GM18505 (cell line): ENCODE results near the gene TMC5.
A peak's percentile ranks its signal among the peaks of the same experiment; 100 is the strongest.

Experiments used
- ATAC-seq: cut with Tn5 transposase; IDR thresholded peaks from one replicate; pipeline ENCODE4 v1.9.1; 2021; ENCODE audit not compliant: unreplicated experiment
- POLR2A ChIP-seq: IDR thresholded peaks from 4 replicates; pipeline ENCODE4 v1.6.1; 2011; ENCODE audit warnings: borderline replicate concordance; ENCODE audit not compliant: insufficient read depth, insufficient read length; ENCODE audit errors: extremely low read depth

The TMC5 gene

GRCh38 chr16:19517424-19518089, 99.9 kb downstream of the TMC5 start:
- TF ChIP-seq POLR2A = no peak
- no peak for ATAC-seq

DNA sequence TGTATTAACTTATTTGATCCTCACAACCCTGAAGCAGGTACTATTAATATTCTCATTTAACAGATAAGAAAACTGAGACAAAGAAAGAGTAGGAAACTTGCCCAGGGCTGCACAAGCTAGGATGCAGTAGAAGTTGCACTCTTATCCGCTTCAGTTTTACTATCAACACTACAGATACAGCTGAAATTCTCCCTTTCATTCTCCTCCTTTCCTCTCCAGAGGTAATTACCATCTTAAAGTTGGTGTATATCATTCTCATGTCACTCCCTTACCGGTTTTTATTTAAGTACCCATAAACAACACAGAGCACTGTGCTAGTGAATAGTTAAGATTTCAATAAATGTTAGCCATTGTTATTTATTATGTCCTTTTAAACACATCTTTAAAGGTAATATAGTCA, 100.7 kb downstream of the TMC5 start:
- no peak for TF ChIP-seq POLR2A
- ATAC-seq = no peak

DNA sequence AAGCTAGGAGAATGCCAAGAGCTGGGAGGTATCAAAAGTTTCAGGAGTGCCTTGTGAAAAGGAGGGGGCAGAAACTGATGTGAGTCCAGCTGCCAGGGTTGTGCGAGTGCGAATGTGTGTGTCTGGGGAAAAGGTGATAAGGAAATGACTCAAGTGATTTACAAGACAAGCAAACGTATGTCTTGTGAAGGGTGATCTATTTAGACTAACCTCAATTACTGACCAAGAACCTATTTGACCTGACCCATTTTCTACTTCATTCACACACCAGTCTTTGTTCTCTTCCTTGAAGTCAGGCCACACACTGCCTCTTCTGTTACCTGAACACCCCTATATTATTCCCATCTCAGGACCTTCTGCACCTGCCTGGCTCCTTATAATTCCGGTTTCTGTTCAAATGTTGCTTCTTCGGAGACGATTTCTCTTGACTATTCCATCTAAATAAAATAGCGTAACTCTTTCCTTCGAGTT, 103.2 kb downstream of the TMC5 start:
- no peak for ATAC-seq
- no peak for TF ChIP-seq POLR2A

DNA sequence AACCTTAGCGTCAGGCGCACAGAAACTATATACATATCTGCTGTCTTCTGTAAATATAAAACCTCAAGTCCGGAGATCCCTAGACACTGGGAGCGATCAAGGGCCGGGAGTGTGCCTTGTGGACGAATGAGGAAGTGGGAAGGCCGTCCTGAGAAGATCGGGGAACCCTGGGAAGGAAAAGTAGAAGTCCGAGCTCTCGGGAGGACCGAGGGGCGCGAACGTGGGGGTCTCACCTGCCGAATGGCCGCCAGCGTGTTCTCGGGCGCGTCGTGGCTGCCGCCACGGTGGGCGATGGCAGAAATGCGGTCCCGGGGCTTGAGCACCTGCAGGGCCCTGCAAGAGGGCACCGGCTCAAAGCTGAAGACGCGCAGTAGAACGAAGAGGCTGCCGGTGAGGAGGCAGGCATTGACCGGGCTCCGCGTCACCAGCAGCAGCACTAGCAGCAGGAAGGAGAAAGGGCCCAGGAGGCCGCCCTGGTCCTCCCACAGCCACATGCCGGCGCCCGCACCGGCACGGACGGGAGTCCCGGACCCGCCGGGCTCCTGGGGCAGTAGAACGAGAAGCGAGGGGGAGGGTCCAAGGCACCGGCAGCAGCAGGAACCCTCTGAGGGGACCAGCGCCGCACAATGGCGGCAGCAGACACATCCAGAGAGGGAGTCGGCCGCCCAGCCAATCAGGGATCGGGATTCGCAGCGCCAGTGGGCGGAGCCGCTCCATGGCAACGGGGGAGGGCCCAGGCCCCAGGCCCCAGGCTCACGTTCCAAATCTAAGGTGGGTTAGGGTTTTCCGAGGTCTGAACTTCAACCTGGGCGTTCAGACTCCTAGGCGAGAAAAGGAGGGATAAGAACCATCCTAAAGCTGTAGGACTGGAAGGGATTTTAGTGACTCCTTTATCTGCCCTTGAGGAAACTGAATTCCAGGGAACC, 104.1 kb downstream of the TMC5 start, which contains the start of gene GDE1:
Gene GDE1 (minus strand): TSS at position 628 of the 926 bp plus-strand sequence. CDS start 134 bp downstream, at position 494.
- ATAC-seq = peak; percentile 64
- TF ChIP-seq POLR2A = peak; percentile 90

DNA sequence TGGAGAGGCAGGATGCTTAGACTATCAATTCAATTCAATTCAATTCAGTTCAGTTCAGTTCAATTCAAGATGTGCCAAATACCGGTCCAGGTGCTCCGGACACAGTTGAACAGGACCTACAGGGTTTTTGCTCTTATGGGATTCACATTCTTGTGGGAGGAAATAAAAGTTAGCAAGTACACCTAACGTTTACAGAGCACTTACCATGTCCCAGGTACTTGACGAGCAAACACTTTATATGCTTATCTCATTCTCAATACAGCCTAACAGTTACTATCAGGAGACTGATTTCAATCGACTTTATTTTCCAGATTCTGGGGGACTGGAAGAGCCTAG, 104.7 kb downstream of the TMC5 start:
- TF ChIP-seq POLR2A = no peak
- no peak for ATAC-seq

GRCh38 chr16:19522760-19523159, 105.1 kb downstream of the TMC5 start:
- no peak for ATAC-seq
- TF ChIP-seq POLR2A = no peak

- no peak for TF ChIP-seq POLR2A
- ATAC-seq = no peak
These were observed 105.5 kb downstream of the TMC5 start for GRCh38 chr16:19523184-19523558.

- peak; percentile 67 for TF ChIP-seq POLR2A
- peak; percentile 69 for ATAC-seq
These were observed 106.1 kb downstream of the TMC5 start, which contains the start of gene CCP110 for GRCh38 chr16:19523559-19524355. CCP110 (plus strand) TSS chr16:19523942; CDS start chr16:19527882, 3,940 bp downstream.

GRCh38 chr16:19524356-19524615, 106.6 kb downstream of the TMC5 start:
- TF ChIP-seq POLR2A = no peak
- ATAC-seq = no peak

DNA sequence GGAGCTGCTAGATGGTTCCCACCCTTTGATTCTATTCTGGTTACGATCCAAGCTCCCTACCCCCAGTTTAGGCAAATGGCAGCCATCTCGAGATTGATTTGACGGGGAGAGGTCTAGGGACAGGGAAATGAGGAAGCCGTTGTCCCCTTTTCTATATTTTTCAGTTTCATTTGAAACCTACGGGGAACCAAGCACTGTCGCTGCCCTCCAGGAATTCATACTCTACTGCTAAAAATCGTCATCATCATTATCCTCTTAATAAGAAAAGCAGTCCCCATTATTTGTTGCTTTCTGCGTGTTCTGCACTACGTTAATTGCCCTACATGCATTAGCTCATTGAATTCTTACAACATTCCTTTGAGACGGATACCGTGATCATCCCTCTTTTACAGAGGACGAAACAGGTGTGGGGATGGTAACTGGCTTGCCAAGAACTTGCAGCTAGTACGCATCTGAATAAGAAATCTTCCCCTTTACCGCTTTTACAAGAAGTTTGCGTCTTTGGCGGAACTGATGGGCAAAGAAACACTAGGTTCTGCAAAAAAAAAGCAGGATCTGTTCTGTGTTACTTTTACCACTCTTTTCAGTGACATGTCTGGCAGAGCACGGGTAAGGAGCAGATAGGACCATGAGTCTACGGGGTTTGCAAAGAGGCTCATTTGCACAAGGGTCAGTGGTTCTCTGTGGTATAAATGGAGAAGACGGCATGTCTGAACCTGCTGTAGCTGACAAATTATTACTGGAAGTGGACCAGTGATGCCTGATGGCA, 107.1 kb downstream of the TMC5 start:
- no peak for TF ChIP-seq POLR2A
- no peak for ATAC-seq

- ATAC-seq = no peak
- TF ChIP-seq POLR2A = no peak
These were observed 107.7 kb downstream of the TMC5 start for GRCh38 chr16:19525385-19525723.

DNA sequence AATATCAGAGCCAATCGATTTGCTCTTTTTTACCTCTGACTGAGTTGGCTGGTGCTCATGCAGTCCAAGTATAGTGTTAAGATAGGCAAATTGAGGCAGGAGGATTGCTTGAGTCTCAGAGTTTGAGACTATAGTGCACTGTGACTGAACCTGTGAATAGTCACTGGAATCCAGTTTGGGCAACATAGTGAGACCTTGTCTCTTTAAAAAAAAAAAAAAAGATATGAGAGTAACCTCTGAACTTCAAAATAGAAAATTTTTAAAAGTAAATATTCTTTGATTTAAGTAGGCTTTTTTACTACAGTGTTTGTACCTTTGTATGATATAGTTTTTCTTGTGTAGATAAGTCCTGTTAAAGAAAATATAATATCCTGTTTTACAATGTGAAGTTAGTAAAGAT, 109.5 kb downstream of the TMC5 start:
- ATAC-seq = no peak
- TF ChIP-seq POLR2A = no peak

DNA sequence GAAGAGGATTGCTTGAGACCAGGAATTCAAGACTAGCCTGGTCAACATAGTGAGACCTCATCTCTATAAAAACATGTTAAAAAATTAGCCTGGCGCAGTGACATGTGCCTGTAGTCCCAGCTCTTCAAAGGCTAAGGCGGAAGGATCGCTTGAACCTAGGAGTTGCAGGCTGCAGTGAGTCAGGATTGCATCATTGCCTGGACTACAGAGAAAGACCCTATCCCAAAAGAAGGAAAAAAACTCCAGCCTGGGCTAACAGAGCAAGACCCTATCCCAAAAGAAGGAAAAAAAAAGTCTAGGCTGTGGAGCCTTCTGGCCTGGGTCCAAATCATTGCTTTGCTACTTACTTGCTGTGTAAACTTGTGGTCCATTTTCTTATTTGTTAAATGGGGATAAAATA, 111.0 kb downstream of the TMC5 start:
- ATAC-seq = no peak
- TF ChIP-seq POLR2A = no peak

DNA sequence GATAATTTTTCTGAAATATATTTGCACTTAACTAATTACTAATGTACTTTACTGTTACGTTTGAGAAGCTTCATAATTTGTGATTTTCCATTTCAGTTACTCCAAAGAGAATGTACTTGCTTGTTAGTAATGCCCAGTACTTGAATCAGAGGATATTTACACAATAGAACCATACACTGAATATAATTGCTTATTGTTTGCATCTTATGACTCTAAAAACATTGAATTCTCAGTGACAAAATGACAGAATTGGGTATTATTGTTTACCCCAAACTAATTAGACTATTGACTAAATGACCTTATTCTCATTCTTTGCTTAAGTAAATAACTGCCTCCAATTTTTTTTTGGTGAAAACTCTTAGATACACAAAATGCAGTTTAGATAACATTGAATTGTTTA, 114.9 kb downstream of the TMC5 start:
- no peak for ATAC-seq
- TF ChIP-seq POLR2A = no peak
